TTC549 (cell line): ENCODE measurements around the gene SCNN1A.

Experiments used
- FAIRE-seq: peaks from 2 replicates; lab custom pipeline; 2012; peaks lifted over from hg19 to GRCh38; lab: Jason Lieb, UNC

Gene SCNN1A

DNA sequence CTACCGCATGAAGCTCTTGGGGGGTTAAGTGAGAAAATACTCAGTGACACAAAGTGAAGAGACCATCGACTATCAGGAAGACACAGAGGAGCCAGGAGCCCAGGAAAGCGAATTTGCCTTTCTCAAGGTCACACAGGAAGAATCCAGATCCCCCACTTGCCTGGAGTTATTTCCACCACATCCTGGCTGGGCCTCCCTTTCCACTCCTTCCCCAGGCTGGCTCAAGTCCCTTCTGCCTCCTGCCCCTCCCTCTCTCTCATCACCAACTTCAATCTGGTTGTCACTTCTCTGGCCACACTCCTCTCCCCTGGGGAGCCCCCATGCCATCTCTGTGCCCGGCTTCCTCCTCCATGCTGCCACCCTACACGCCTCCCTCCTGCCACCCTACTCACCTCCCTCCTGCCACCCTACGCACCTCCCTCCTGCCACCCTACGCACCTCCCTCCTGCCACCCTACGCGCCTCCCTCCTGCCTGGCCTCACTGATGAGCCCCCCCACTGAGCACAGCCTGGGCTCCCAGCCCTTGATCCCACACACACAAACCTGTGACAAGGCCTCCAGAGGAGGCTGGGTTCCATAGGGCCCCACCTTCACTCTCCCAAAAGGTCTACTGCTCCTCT is 6.3 kb downstream of the SCNN1A start:
- no peak for FAIRE-seq

- FAIRE-seq: no peak
Observed at GRCh38 chr12:6367969-6368892, 7.1 kb downstream of the SCNN1A start.

- peak; percentile 9 for FAIRE-seq
Observed at GRCh38 chr12:6367065-6367968, 8.0 kb downstream of the SCNN1A start.

DNA sequence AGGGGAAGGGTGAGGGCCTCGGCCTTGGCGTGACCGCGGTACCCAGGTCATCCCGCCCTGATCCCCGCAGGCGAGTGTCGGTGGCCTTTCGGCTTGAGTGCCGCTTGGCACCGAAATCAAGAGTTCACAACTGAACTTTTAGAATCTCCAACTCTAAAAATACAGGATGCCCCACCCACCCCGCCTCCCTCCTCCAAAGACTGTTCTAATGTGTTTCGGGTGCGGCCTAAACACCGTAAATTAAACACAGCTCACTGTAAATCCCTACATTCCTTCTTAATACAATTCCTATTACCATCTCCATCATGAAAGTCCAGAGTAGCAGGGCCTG is 11.4 kb downstream of the SCNN1A start:
- FAIRE-seq: no peak

DNA sequence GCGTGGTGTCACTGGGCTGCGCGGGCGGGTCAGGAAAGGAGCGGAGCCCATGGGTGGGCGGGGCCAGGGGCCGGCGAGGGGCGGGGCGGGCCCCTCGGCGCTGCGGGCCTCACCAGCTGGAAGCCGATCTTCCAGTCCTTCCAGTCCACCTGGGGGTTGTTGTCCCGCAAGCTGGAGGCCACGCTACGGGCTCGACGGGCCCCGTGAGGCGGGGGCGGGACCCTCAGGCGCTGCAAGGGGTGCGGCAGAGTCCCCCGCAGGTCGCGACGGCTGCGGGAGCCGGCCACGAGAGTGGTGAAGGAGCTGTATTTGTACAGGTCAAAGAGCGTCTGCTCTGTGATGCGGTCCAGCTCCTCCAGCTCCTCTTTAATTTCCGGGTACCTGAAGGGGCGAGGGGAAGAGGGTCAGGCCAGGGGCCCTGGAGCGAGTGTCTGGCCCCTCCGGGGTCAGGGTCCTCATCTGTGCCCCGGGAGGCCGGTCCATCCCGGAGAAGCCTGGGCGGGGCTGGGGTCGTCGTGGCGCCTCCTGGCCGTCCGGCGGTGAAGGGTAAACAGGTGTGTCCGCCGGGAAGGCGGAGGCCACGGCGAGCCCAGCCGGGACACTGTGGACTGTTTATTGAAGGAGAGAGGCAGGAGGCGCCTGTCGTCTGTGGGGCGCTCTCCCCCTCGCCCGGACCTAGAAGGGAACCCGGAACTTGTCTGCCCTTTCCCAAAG is 11.9 kb downstream of the SCNN1A start:
- no peak for FAIRE-seq

- no peak for FAIRE-seq
Observed at GRCh38 chr12:6363010-6363329, 12.4 kb downstream of the SCNN1A start.

DNA sequence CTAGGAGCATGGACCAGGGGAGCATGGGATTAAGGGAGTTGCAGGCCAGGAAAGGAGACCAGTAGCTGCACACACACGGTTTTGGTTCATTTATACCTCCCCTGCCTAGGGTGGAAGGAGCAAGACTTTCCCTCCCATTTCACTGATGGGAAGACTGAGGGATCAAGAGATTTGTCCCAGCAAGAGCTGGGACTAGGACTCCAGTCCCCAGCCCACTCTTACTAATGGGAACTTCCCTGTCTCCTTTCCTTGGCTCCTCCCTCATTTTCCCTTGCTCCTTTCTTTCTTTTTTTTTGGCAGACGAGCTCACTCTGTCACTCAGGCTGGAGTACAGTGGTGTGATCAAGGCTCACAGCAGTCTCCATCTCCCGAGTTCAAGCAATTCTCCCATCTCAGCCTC is 13.0 kb downstream of the SCNN1A start:
- FAIRE-seq: no peak

DNA sequence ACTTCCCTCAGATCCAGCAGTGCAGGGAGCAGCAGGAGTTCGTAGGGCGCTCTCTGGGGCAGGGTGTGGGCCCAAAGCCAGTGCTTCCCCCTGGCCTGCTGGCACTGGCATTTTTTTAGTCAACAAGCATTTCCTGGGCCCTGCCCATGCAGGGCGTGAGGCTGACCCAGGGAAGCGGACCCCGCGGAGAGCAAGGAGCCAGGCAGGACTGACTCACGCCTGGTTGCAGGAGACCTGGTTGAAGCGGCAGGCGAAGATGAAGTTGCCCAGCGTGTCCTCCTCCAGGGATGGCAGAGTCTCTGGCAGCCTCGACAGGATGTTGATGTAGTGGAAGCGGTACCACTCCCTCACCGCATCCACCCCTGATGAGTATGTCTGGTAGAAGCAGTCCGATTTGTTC is 13.5 kb downstream of the SCNN1A start:
- FAIRE-seq: no peak

GRCh38 chr12:6360578-6361490 is 14.5 kb downstream of the SCNN1A start:
- no peak for FAIRE-seq

DNA sequence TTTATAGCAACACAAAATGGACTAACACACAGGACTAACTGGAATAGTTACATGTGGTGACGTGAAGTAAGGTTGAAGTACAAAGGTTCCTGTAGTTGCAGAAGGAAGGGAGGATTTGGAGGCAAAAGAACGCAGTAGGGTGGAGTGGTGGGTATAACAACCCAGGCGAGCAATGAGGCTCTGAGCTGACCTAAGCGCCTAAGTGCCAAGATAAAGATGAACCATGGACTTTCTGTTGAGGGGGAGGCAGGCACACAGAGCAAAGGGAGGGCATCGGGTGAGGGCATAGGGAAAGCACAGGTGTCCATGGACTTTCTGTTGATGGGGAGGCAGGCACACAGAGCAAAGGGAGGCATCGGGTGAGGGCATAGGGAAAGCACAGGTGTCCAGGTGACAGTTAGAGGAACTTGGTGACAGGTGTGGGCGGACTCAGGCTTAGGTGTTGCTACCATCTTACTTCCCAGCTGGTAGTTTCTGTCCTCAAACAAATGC is 15.2 kb downstream of the SCNN1A start:
- no peak for FAIRE-seq

- no peak for FAIRE-seq
Observed at GRCh38 chr12:6358881-6359280, 16.5 kb downstream of the SCNN1A start.

DNA sequence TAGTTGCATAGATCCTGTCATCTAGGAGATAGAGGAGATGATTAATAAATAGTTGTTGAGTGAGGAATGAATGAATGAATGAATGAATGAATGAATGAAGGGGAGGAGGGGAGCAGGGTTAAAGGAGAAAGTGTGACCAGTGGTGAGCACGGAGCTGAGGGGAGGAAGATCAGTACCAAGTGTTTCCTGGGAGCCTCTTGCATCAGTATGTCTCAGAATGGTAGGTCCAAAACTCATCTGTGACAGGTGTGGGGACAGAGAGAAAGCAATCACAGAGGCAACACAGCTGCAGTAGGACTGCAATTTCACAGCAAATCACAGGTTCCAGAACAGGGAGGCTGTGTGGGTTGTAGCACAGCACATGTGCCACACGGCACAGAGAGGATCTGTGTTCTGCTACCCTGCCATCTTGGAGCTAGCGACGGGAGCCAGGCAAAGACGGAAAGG is 19.0 kb downstream of the SCNN1A start:
- no peak for FAIRE-seq

GRCh38 chr12:6355491-6356373 is 19.6 kb downstream of the SCNN1A start:
- no peak for FAIRE-seq

GRCh38 chr12:6354495-6355393 is 20.6 kb downstream of the SCNN1A start:
- FAIRE-seq: no peak

GRCh38 chr12:6352193-6353173 is 22.9 kb downstream of the SCNN1A start:
- no peak for FAIRE-seq

- no peak for FAIRE-seq
Observed at GRCh38 chr12:6351622-6352021, 23.7 kb downstream of the SCNN1A start.
